Sigmoid colon (tissue), 7 donors: ENCODE measurements around the gene ANAPC15. TPM values are rescaled to one million over a fixed set of nuclear protein-coding genes. Genes with fewer than 3 reads are reported as not detected.
"Not testable (repeated sequence)": the region's sequence is repeated elsewhere in the genome, so short reads cannot be mapped to it uniquely, and the experiment has no call there.

Experiments
- DNase-seq: peaks from one replicate; pipeline ENCODE4 v3.0.0-alpha.2; 2019
- H3K27ac ChIP-seq, 4 donors: fragments of 200-600 bp; sonication (generic); one replicate each; pipeline ENCODE4 v1.5.1; 2016 to 2019; ENCODE audit warnings: mild to moderate bottlenecking in 1 of 4
- H3K27me3 ChIP-seq, 3 donors: fragments of 200-600 bp; sonication (generic); one replicate each; pipeline ENCODE4 v1.5.1; 2019; ENCODE audit warnings: mild to moderate bottlenecking in 1 of 3
- H3K36me3 ChIP-seq, 4 donors: fragments of 200-600 bp; sonication (generic); one replicate each; pipeline ENCODE4 v1.5.1; 2016 to 2019
- H3K4me1 ChIP-seq, 4 donors: fragments of 200-600 bp; sonication (generic); one replicate each; pipeline ENCODE4 v1.5.1; 2017 to 2019
- H3K4me3 ChIP-seq, 4 donors: fragments of 200-600 bp; sonication (generic); one replicate each; pipeline ENCODE4 v1.5.1; 2017 to 2019; ENCODE audit warnings: mild to moderate bottlenecking in 2 of 4, moderate library complexity in 1 of 4
- H3K9me3 ChIP-seq, 4 donors: fragments of 200-600 bp in 3 of 4; sonication (generic) in 3 of 4; one replicate each; pipeline versions ENCODE4 v1.5.1 to v1.6.1; 2013 to 2019
- CTCF ChIP-seq, 4 experiments: fragments of 450-650 bp in 3 of 4; fragments of 200-600 bp in 1 of 4; IDR thresholded peaks; one replicate each; pipeline ENCODE4 v1.5.1; 2016 to 2019; ENCODE audit warnings: antibody characterized with exemption in 4 of 4, mild to moderate bottlenecking in 3 of 4, moderate library complexity in 2 of 4
- EP300 ChIP-seq, 4 donors: sonication (generic); formaldehyde crosslinking; IDR thresholded peaks; one replicate each; pipeline ENCODE4 v1.6.1; 2017; ENCODE audit warnings: antibody characterized with exemption in 4 of 4
- POLR2A ChIP-seq, 2 donors: fragments of 450-650 bp; IDR thresholded peaks; one replicate each; pipeline ENCODE4 v1.6.1; 2016; ENCODE audit warnings: antibody characterized with exemption in 2 of 2, mild to moderate bottlenecking in 2 of 2, moderate library complexity in 2 of 2
- POLR2AphosphoS5 ChIP-seq, 4 donors: sonication (generic); formaldehyde crosslinking; IDR thresholded peaks; one replicate each; pipeline ENCODE4 v1.6.1; 2017; ENCODE audit warnings: antibody characterized with exemption in 4 of 4
- WGBS, 2 donors: extraction: QIAGEN DNeasy Blood & Tissue Kit; methylation state at CpG; one replicate each; pipeline ENCODE4 v1.1.7; 2013; 5-methylcytosine and 5-hydroxymethylcytosine counted together
- intact Hi-C: fragments of 100-400 bp; cut with DNase I; formaldehyde crosslinking; loops from one replicate; pipeline ENCODE4 v1.15.1; 2023
- polyA plus RNA-seq, 3 donors: library from polyadenylated mRNA; stranded (reverse); fragments of 200-250 nt; gene quantifications; one replicate each; pipeline ENCODE4 v1.2.3, GENCODE V29; 2013
- total RNA-seq, 4 donors: library from RNA; depleted of rRNA; stranded (reverse); fragments of >200 nt; gene quantifications; one replicate each; pipeline ENCODE4 v1.1.0, GENCODE V29; 2016
- donor health status: healthy with polysubstance abuse.
- donor health status: Bipolar disorder and iron deficiency.
- donor health status: healthy.

The ANAPC15 gene
- total and polyA plus RNA-seq, 7 donors, result 48.5 to 93.1 (median 77.1) TPM

GRCh38 chr11:72154816-72155215 is 42.3 kb upstream of the ANAPC15 start:
- WGBS, 2 donors, result 91 to 92% methylated on average over 3 of the region's 3 CpGs
- no peak for DNase-seq
- TF ChIP-seq CTCF (IDR thresholded peaks at IDR 0.05) (no peak), POLR2AphosphoS5 (IDR thresholded peaks at IDR 0.05) (no peak), EP300 (IDR thresholded peaks at IDR 0.05) (no peak), POLR2A (IDR thresholded peaks at IDR 0.05) (no peak)
- Histone ChIP-seq H3K27ac (no peak overlapping the region), H3K27me3 (no peaks in the 10 kb centered on the region), H3K9me3 (no peaks in the 10 kb centered on the region), H3K36me3 (no peaks in the 10 kb centered on the region), H3K4me1 (no peaks in the 10 kb centered on the region), H3K4me3 (no peak overlapping the region)
- intact Hi-C loops, result no loop called here

GRCh38 chr11:72153874-72154273 is 41.4 kb upstream of the ANAPC15 start:
- H3K27ac ChIP-seq, intact Hi-C loops, H3K4me1 ChIP-seq, H3K27me3 ChIP-seq, H3K4me3 ChIP-seq, DNase-seq, H3K9me3 ChIP-seq, H3K36me3 ChIP-seq: not testable (repeated sequence)
- WGBS, 2 donors, result 88 to 91% methylated on average over 6 of the region's 6 CpGs

- H3K27me3 ChIP-seq, result no peaks in the 10 kb centered on the region
- no peak for DNase-seq
- H3K9me3 ChIP-seq, result no peaks in the 10 kb centered on the region
- no peak overlapping the region for H3K4me3 ChIP-seq
- no peaks in the 10 kb centered on the region for H3K36me3 ChIP-seq
- intact Hi-C loops, result no loop called here
- WGBS, 2 donors, result 75 to 85% methylated on average over 4 of the region's 4 CpGs
- H3K27ac ChIP-seq, result no peak overlapping the region
- TF ChIP-seq CTCF (IDR thresholded peaks at IDR 0.05) (no peak), EP300 (IDR thresholded peaks at IDR 0.05) (no peak), POLR2A (IDR thresholded peaks at IDR 0.05) (no peak), POLR2AphosphoS5 (IDR thresholded peaks at IDR 0.05) (no peak)
- no peaks in the 10 kb centered on the region for H3K4me1 ChIP-seq
These were observed 38.4 kb upstream of the ANAPC15 start for GRCh38 chr11:72150882-72151281.

- no peaks in the 10 kb centered on the region for H3K27me3 ChIP-seq
- no peaks in the 10 kb centered on the region for H3K4me1 ChIP-seq
- no peak for DNase-seq
- H3K27ac ChIP-seq, result no peak overlapping the region
- intact Hi-C loops, result loop anchor here (5.0 kb wide), 1 partner anchor 119 kb away; no protein-coding TSS in a partner anchor
- TF ChIP-seq CTCF (IDR thresholded peaks at IDR 0.05) (no peak), POLR2A (IDR thresholded peaks at IDR 0.05) (no peak), EP300 (IDR thresholded peaks at IDR 0.05) (no peak), POLR2AphosphoS5 (IDR thresholded peaks at IDR 0.05) (no peak)
- H3K36me3 ChIP-seq, result no peaks in the 10 kb centered on the region
- 38 to 41% methylated on average over 2 of the region's 2 CpGs for WGBS, 2 donors
- no peak overlapping the region for H3K4me3 ChIP-seq
- H3K9me3 ChIP-seq, result no peaks in the 10 kb centered on the region
These were observed 34.1 kb upstream of the ANAPC15 start for GRCh38 chr11:72146625-72147024.

- H3K27me3 ChIP-seq, result no peaks in the 10 kb centered on the region
- no peak for DNase-seq
- no peak overlapping the region for H3K27ac ChIP-seq
- no peak for TF ChIP-seq EP300 (IDR thresholded peaks at IDR 0.05)
- H3K9me3 ChIP-seq, result no peaks in the 10 kb centered on the region
- no peaks in the 10 kb centered on the region for H3K36me3 ChIP-seq
- H3K4me1 ChIP-seq, result no peaks in the 10 kb centered on the region
- 46 to 79% methylated on average over 4 of the region's 4 CpGs for WGBS, 2 donors
- no peak overlapping the region for H3K4me3 ChIP-seq
- intact Hi-C loops, result loop anchor here (2.0 to 5.0 kb wide), 2 partner anchors 118 to 168 kb away; no protein-coding TSS in a partner anchor
These were observed 32.5 kb upstream of the ANAPC15 start for GRCh38 chr11:72144807-72145565.

GRCh38 chr11:72142543-72142942 is 30.0 kb upstream of the ANAPC15 start:
- H3K36me3 ChIP-seq, DNase-seq, H3K4me1 ChIP-seq, intact Hi-C loops, H3K9me3 ChIP-seq, H3K27me3 ChIP-seq, H3K4me3 ChIP-seq, H3K27ac ChIP-seq: not testable (repeated sequence)
- WGBS, 2 donors, result 26 to 90% methylated on average over 1 of the region's 1 CpG

- WGBS, 2 donors, result 68 to 80% methylated on average over 1 of the region's 1 CpG
- DNase-seq, H3K36me3 ChIP-seq, intact Hi-C loops, H3K4me1 ChIP-seq, H3K4me3 ChIP-seq, H3K27ac ChIP-seq, H3K27me3 ChIP-seq, H3K9me3 ChIP-seq: not testable (repeated sequence)
These were observed 29.6 kb upstream of the ANAPC15 start for GRCh38 chr11:72142086-72142485.
